HCT116 (cell line): ENCODE results near the gene RPIA. TPM values are rescaled to one million over a fixed set of nuclear protein-coding genes. Genes with fewer than 3 reads are reported as not detected.

ENCODE experiments used
- ATAC-seq: fragments of 200-7000 bp; cut with Tn5 transposase; 2 replicates; pipeline ENCODE4 v1.9.1; 2020; ENCODE audit warnings: mild to moderate bottlenecking, moderate library complexity
- BruUV-seq: library from RNA; stranded (reverse); fragments of 400-500 nt; replicated peaks from 2 replicates; lab custom pipeline; 2021; lab: Mats Ljungman, UMichigan
- CTCF ChIA-PET: fragments of 300-600 bp; sonication (Branson Sonifier 250); formaldehyde crosslinking; loops from one replicate; lab custom pipeline; 2021; ENCODE audit warnings: antibody characterized with exemption; lab: Charles Lee
- POLR2A ChIA-PET: fragments of 300-600, 350-600 bp; sonication (Branson Sonifier 250); formaldehyde crosslinking; loops from one replicate; lab custom pipeline; 2021; ENCODE audit warnings: antibody characterized with exemption; lab: Charles Lee
- RAD21 ChIA-PET, 2 experiments: fragments of 300-600 bp; sonication (Branson Sonifier 250); formaldehyde crosslinking; loops; one replicate each; lab custom pipeline; 2023; ENCODE audit warnings: low total read pairs in 2 of 2; ENCODE audit not compliant: uncharacterized antibody in 2 of 2, unreplicated experiment in 2 of 2, low non-redundant PET in 1 of 2; lab: Charles Lee
- DNase-seq: peaks from one replicate; pipeline ENCODE4 v3.0.0-alpha.2; 2010; ENCODE audit warnings: low read depth, low spot score
- H2AFZ ChIP-seq: fragments of 200-600 bp; shearing (Covaris generic), sonication (generic); 2 replicates; pipeline ENCODE4 v1.6.1; 2017; ENCODE audit warnings: low read depth, mixed run types, mixed read lengths, antibody characterized with exemption, low read length; ENCODE audit not compliant: poor library complexity, severe bottlenecking
- H3K27ac ChIP-seq: 2 replicates; pipeline ENCODE4 v1.5.1; 2012; ENCODE audit warnings: low read depth, low read length
- H3K27me3 ChIP-seq: fragments of 200-600 bp; sonication (generic); 2 replicates; pipeline ENCODE4 v1.6.1; 2016; ENCODE audit warnings: mixed run types, low read length, mixed read lengths; ENCODE audit not compliant: insufficient read depth
- H3K36me3 ChIP-seq, 2 experiments: fragments of 200-500 bp in 1 of 2; fragments of 200-600 bp in 1 of 2; sonication (Bioruptor generic) in 1 of 2; sonication (generic) in 1 of 2; 2 replicates each; pipeline versions ENCODE4 v1.5.1 to v1.6.1; 2014 to 2016; ENCODE audit warnings: low read length in 2 of 2, inconsistent platforms in 1 of 2, mixed read lengths in 1 of 2, mixed run types in 1 of 2; ENCODE audit not compliant: insufficient read depth in 2 of 2, control insufficient read depth in 1 of 2
- H3K4me1 ChIP-seq, 2 experiments: fragments of 200-600 bp in 1 of 2; sonication (generic) in 1 of 2; 2 replicates each; pipeline versions ENCODE4 v1.5.1 to v1.6.1; 2012 to 2017; ENCODE audit warnings: low read length in 2 of 2, inconsistent platforms in 1 of 2, mild to moderate bottlenecking in 1 of 2, mixed read lengths in 1 of 2, mixed run types in 1 of 2, moderate library complexity in 1 of 2; ENCODE audit not compliant: insufficient read depth in 2 of 2, control insufficient read depth in 1 of 2
- H3K4me2 ChIP-seq: fragments of 200-600 bp; sonication (generic); 2 replicates; pipeline ENCODE4 v1.6.1; 2017; ENCODE audit warnings: mixed run types, low read length, mixed read lengths
- H3K4me3 ChIP-seq, 2 experiments: fragments of 200-600 bp in 1 of 2; sonication (generic) in 1 of 2; replicated peaks in 1 of 2; 2 replicates each; pipeline ENCODE4 v1.5.1; 2011 to 2016; ENCODE audit warnings: low read length in 2 of 2, control low read depth in 1 of 2, low read depth in 1 of 2, mild to moderate bottlenecking in 1 of 2, mixed read lengths in 1 of 2, mixed run types in 1 of 2
- H3K79me2 ChIP-seq: fragments of 200-600 bp; sonication (generic); 2 replicates; pipeline ENCODE4 v1.6.1; 2017; ENCODE audit warnings: mild to moderate bottlenecking, mixed run types, low read length, moderate library complexity, mixed read lengths; ENCODE audit not compliant: insufficient read depth
- H3K9ac ChIP-seq: fragments of 200-600 bp; sonication (generic); 2 replicates; pipeline ENCODE4 v1.6.1; 2016; ENCODE audit warnings: low read length, mixed read lengths
- H3K9me2 ChIP-seq: fragments of 200-600 bp; sonication (generic), shearing (Covaris generic); 2 replicates; pipeline ENCODE4 v1.6.1; 2017; ENCODE audit warnings: mixed run types, mild to moderate bottlenecking, moderate library complexity; ENCODE audit not compliant: insufficient read depth
- H3K9me3 ChIP-seq, 2 experiments: fragments of 200-500 bp in 1 of 2; fragments of 200-600 bp in 1 of 2; sonication (Bioruptor generic) in 1 of 2; sonication (generic) in 1 of 2; 2 replicates each; pipeline ENCODE4 v1.6.1; 2014 to 2017; ENCODE audit warnings: low read length in 2 of 2, mixed read lengths in 2 of 2, inconsistent platforms in 1 of 2, low read depth in 1 of 2, mild to moderate bottlenecking in 1 of 2, mixed run types in 1 of 2, moderate library complexity in 1 of 2; ENCODE audit not compliant: control insufficient read depth in 1 of 2, insufficient read depth in 1 of 2
- H4K20me1 ChIP-seq: fragments of 200-600 bp; sonication (generic), shearing (Covaris generic); 2 replicates; pipeline ENCODE4 v1.6.1; 2017; ENCODE audit warnings: mixed run types, mild to moderate bottlenecking, moderate library complexity; ENCODE audit not compliant: insufficient read depth
- ATF3 ChIP-seq: IDR thresholded peaks from 2 replicates; pipeline ENCODE4 v1.6.1; 2012
- CBX3 ChIP-seq: IDR thresholded peaks from 2 replicates; pipeline ENCODE4 v1.6.1; 2012; ENCODE audit warnings: low read depth
- CEBPB ChIP-seq: IDR thresholded peaks from 2 replicates; pipeline ENCODE4 v1.6.1; 2012; ENCODE audit warnings: low read depth
- EGR1 ChIP-seq: IDR thresholded peaks from 2 replicates; pipeline ENCODE4 v1.6.1; 2012; ENCODE audit warnings: low read depth
- EZH2 ChIP-seq: fragments of 200-600 bp; sonication (generic); IDR thresholded peaks from 2 replicates; pipeline ENCODE4 v1.6.1; 2017; ENCODE audit warnings: antibody characterized with exemption, mixed run types
- JUND ChIP-seq: IDR thresholded peaks from 2 replicates; pipeline ENCODE4 v1.6.1; 2012
- POLR2A ChIP-seq: IDR thresholded peaks from 2 replicates; pipeline ENCODE4 v1.7.0; 2011; ENCODE audit warnings: borderline replicate concordance; ENCODE audit not compliant: insufficient read depth, insufficient read length; ENCODE audit errors: extremely low read depth
- POLR2AphosphoS5 ChIP-seq: IDR thresholded peaks from 2 replicates; pipeline ENCODE4 v1.6.1; 2011; ENCODE audit warnings: mild to moderate bottlenecking, low read depth, low read length, moderate library complexity
- ZBTB33 ChIP-seq: IDR thresholded peaks from 2 replicates; pipeline ENCODE4 v1.6.1; 2011; ENCODE audit warnings: mild to moderate bottlenecking, low read length, moderate library complexity; ENCODE audit not compliant: insufficient replicate concordance; ENCODE audit errors: extremely low read depth
- ZFX ChIP-seq: fragments of 450-650 bp; IDR thresholded peaks from 2 replicates; pipeline ENCODE4 v1.6.1; 2017
- intact Hi-C: fragments of 100-400 bp; cut with micrococcal nuclease; formaldehyde crosslinking; loops from 2 replicates; pipeline ENCODE4 v1.10.0; 2022
- total RNA-seq: library from RNA; stranded (reverse); gene quantifications from one replicate; pipeline ENCODE4 v1.2.1, GENCODE V29; 2021; ENCODE audit not compliant: unreplicated experiment

The RPIA gene
- total RNA-seq, 1 experiment from 2014 or later: 43.3 TPM

- TF ChIP-seq POLR2A (no peak), JUND (no peak), CEBPB (no peak)
These were observed 44.4 kb downstream of the RPIA start (continued) for GRCh38 chr2:88735853-88736252.

- no peak overlapping the region for H2AFZ ChIP-seq
- H3K4me1 ChIP-seq: peaks cover 14 to 28% of the 10 kb centered on the region in 2 experiments
- ATAC-seq: no peak
- TF ChIP-seq ZFX (no peak), ATF3 (no peak)
- no peak overlapping the region for H3K27ac ChIP-seq
- no peak overlapping the region for H3K4me3 ChIP-seq
- ChIA-PET CTCF (interaction anchor here (1.1 kb wide), 1 partner anchor 144 kb away, joined by 3 read pairs; no protein-coding TSS in a partner anchor), RAD21 (no interaction called here), POLR2A (no interaction called here)
- H3K79me2 ChIP-seq: peaks cover 4% of the 10 kb centered on the region; the same call in 1 of the 2 replicates
- intact Hi-C loops: no loop called here
- H3K9me2 ChIP-seq: no peaks in the 10 kb centered on the region
- no peak overlapping the region for H3K9ac ChIP-seq
- no peaks in the 10 kb centered on the region for H3K9me3 ChIP-seq
- peaks cover 0 to 17% of the 10 kb centered on the region in 2 experiments; a peak in 1 of 4 replicates for H3K36me3 ChIP-seq
- H3K27me3 ChIP-seq: no peaks in the 10 kb centered on the region
- no peaks in the 10 kb centered on the region for H4K20me1 ChIP-seq
- no TSS peak for BruUV-seq
- peak overlapping the region; percentile 54; the same call in 1 of the 2 replicates for H3K4me2 ChIP-seq
- DNase-seq: no peak
These were observed 45.0 kb downstream of the RPIA start for GRCh38 chr2:88736437-88736836.

GRCh38 chr2:88737385-88737784, 45.9 kb downstream of the RPIA start:
- intact Hi-C loops: no loop called here
- ChIA-PET CTCF (interaction anchor here (0.7 kb wide), 1 partner anchor 103 kb away, joined by 3 read pairs; no protein-coding TSS in a partner anchor), POLR2A (no interaction called here)
- no peak for TF ChIP-seq EGR1
- TF ChIP-seq ZBTB33: no peak
- no peak for TF ChIP-seq ATF3
- TF ChIP-seq CBX3: no peak
- no peak for TF ChIP-seq EZH2
- TF ChIP-seq POLR2AphosphoS5: no peak
- TF ChIP-seq, all 23 proteins: peak for 0
- Histone ChIP-seq H2AFZ (no peak overlapping the region), H3K27ac (no peak overlapping the region), H3K79me2 (peaks cover 4% of the 10 kb centered on the region; the same call in 1 of the 2 replicates), H4K20me1 (no peaks in the 10 kb centered on the region), H3K4me2 (no peak overlapping the region), H3K4me1 (peaks cover 14 to 28% of the 10 kb centered on the region in 2 experiments), H3K9me2 (no peaks in the 10 kb centered on the region), H3K4me3 (no peak overlapping the region), H3K27me3 (no peaks in the 10 kb centered on the region), H3K36me3 (peaks cover 0 to 17% of the 10 kb centered on the region in 2 experiments; a peak in 1 of 4 replicates), H3K9ac (no peak overlapping the region), H3K9me3 (no peaks in the 10 kb centered on the region)
- no TSS peak for BruUV-seq
- ATAC-seq (no peak), DNase-seq (no peak)
- RAD21 ChIA-PET: no interaction called here
